Measurements from ENCODE around the gene CGN. TPM values are rescaled to one million over a fixed set of nuclear protein-coding genes. Genes with fewer than 3 reads are reported as not detected.

CGN gene, protein sequence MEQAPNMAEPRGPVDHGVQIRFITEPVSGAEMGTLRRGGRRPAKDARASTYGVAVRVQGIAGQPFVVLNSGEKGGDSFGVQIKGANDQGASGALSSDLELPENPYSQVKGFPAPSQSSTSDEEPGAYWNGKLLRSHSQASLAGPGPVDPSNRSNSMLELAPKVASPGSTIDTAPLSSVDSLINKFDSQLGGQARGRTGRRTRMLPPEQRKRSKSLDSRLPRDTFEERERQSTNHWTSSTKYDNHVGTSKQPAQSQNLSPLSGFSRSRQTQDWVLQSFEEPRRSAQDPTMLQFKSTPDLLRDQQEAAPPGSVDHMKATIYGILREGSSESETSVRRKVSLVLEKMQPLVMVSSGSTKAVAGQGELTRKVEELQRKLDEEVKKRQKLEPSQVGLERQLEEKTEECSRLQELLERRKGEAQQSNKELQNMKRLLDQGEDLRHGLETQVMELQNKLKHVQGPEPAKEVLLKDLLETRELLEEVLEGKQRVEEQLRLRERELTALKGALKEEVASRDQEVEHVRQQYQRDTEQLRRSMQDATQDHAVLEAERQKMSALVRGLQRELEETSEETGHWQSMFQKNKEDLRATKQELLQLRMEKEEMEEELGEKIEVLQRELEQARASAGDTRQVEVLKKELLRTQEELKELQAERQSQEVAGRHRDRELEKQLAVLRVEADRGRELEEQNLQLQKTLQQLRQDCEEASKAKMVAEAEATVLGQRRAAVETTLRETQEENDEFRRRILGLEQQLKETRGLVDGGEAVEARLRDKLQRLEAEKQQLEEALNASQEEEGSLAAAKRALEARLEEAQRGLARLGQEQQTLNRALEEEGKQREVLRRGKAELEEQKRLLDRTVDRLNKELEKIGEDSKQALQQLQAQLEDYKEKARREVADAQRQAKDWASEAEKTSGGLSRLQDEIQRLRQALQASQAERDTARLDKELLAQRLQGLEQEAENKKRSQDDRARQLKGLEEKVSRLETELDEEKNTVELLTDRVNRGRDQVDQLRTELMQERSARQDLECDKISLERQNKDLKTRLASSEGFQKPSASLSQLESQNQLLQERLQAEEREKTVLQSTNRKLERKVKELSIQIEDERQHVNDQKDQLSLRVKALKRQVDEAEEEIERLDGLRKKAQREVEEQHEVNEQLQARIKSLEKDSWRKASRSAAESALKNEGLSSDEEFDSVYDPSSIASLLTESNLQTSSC
- under 1 TPM; 0.17 to 0.28 (median 0.21) TPM for total RNA-seq (2021; fragmentation: NEBNext Ultra II Directional; extraction: Animal tissue kit (Norgen Biotek cat#: 25700))
- long read RNA-seq: 0 reads

DNA sequence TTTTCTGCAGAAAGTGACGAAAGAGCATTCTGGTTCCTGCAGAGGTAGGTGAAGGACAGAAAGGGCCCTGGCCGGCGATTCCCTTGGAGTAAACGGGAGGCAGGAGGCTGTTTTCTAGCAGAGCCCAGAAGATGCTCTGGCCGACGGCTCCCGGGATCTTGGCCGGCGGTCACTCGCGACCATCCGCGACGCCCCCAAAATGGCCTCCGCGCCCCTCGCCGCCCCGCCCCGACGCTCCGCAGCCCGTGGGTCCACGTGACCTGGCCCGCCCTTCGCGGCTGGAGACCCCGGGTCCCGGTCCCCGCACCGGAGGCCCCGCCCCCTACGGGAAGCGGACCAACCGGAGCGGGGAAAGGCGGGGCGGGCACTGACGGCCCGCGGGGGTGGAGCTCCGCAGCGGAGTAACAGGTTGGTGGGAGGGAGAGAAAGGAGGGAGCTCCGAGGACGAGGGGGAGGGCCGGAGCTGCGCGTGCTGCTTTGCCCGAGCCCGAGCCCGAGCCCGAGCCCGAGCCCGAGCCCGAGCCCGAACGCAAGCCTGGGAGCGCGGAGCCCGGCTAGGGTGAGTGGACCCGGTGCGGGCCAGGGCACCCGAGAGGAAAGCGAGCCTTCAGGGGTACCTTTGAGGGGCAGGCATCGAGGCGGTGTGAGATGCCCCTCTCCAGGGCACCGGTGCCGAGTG is at the start of gene CGN:
TSS of gene CGN (plus strand) at position 431 of the 679 bp plus-strand sequence. CDS start 7,133 bp downstream, outside the sequence.
- TF ChIP-seq, protein P1, sequence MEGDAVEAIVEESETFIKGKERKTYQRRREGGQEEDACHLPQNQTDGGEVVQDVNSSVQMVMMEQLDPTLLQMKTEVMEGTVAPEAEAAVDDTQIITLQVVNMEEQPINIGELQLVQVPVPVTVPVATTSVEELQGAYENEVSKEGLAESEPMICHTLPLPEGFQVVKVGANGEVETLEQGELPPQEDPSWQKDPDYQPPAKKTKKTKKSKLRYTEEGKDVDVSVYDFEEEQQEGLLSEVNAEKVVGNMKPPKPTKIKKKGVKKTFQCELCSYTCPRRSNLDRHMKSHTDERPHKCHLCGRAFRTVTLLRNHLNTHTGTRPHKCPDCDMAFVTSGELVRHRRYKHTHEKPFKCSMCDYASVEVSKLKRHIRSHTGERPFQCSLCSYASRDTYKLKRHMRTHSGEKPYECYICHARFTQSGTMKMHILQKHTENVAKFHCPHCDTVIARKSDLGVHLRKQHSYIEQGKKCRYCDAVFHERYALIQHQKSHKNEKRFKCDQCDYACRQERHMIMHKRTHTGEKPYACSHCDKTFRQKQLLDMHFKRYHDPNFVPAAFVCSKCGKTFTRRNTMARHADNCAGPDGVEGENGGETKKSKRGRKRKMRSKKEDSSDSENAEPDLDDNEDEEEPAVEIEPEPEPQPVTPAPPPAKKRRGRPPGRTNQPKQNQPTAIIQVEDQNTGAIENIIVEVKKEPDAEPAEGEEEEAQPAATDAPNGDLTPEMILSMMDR (IDR thresholded peaks at IDR 0.05): no peak
- Mint-ChIP-seq H3K27ac (no peak within 1 kb of the TSS), H3K4me1 (ENCODE audit: low read depth) (peaks cover 19% of the 10 kb centered on the region), H3K27me3 (ENCODE audit: insufficient read depth) (peaks cover 26% of the 10 kb centered on the region), H3K4me3 (peak within 1 kb of the TSS; percentile 81), H3K9me3 (no peaks in the 10 kb centered on the region), H3K36me3 (ENCODE audit: low read depth) (no peaks in the 10 kb centered on the region)
- DNase-seq: no peak

DNA sequence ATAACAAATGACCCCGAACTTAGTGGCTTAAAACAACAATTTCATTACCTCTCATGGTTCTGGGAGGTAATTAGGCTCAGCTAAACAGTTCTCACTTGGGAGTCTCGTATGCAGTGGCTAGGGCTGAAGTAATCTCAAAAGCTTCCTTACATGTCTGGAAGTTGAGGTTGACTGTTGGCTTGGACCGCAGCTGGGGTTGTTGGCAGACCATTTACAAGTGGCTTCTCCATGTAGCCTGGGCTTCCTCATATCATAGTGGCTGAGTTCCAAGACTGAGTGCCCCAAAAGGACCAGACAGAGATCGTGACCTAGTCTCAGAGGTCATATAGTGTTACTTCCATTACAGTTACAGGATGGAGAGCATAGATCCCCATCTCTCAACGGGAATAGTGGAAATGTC is 49.5 kb upstream of the CGN start:
- TF ChIP-seq, protein P1 (IDR thresholded peaks at IDR 0.05): no peak
- DNase-seq: no peak
- Mint-ChIP-seq H3K36me3 (ENCODE audit: low read depth) (peaks cover 5% of the 10 kb centered on the region; the same call in 1 of the 2 replicates), H3K27me3 (ENCODE audit: insufficient read depth) (peaks cover 22% of the 10 kb centered on the region), H3K9me3 (no peaks in the 10 kb centered on the region), H3K27ac (no peak overlapping the region), H3K4me1 (ENCODE audit: low read depth) (peaks cover 8% of the 10 kb centered on the region), H3K4me3 (no peak overlapping the region)

DNA sequence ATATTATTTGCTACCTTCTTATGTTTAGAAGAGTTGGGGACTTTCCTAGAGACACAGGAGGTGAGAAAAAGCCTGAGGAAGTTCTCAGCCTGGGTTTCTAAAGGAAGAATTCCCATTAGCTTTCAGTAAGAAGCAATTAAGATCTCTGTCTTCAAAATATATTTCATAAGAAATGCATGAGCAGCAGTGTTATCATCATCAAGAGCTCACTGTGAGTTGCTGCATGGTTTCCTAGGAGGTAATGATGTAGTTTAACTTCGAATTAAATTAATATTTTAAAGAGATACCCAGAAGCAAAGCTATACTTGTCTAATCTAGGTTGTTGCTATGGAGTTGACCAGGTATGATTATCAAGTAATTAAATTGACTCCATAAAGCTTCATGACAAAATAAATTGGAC is 46.2 kb upstream of the CGN start:
- H3K4me3 Mint-ChIP-seq: no peak overlapping the region
- H3K27ac Mint-ChIP-seq: no peak overlapping the region
- H3K36me3 Mint-ChIP-seq (ENCODE audit: low read depth): no peaks in the 10 kb centered on the region
- DNase-seq: no peak
- H3K4me1 Mint-ChIP-seq (ENCODE audit: low read depth): no peaks in the 10 kb centered on the region
- H3K27me3 Mint-ChIP-seq (ENCODE audit: insufficient read depth): peaks cover 27% of the 10 kb centered on the region
- TF ChIP-seq, protein P1 (IDR thresholded peaks at IDR 0.05): no peak
- no peaks in the 10 kb centered on the region for H3K9me3 Mint-ChIP-seq

DNA sequence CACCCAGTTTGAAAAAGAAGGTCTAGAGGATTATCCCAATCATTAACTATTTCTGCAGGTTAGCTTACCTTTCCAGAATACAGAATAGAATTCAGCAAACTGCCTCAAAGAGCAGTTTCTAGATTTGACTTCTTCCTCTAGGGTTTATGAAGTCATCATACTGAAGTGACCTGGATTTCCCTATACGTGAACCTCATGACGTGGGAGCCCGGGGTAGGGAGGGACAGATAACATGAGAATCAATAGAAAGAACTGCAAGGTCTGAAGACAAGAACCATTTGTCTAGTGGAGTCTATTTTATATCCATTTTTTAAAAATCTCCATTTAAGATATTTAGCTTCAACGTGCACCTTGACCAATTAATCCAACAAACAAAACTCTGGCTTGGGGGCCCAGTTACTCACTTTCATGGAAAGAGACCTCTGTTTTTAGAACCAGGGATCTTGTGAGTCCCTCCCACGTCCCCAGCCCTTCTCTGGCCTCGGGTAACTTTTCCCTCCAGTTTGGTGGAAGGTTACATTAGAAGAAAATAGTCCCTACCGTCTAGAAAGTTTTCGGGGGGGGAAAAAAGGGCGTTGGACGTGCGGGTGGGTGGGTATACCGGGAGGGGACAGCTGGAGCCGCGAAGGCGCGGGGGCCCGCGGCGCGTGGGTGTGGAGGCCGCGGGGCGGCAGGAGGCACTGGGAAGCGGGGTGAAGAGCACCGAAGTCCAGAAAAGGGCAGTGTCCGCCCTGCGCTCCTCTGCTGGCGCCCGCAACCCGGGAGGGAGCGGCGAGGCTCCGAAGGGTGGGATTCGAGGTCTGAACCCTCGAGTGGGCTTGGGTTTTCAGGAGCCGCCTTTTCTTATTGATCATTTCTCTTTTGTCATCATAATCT is 38.1 kb upstream of the CGN start:
- TF ChIP-seq, protein P1 (IDR thresholded peaks at IDR 0.05): no peak
- Mint-ChIP-seq H3K36me3 (ENCODE audit: low read depth) (no peaks in the 10 kb centered on the region), H3K4me3 (peak overlapping the region; percentile 25; the same call in 1 of the 2 replicates), H3K27me3 (ENCODE audit: insufficient read depth) (peaks cover 6% of the 10 kb centered on the region), H3K9me3 (no peaks in the 10 kb centered on the region), H3K4me1 (ENCODE audit: low read depth) (no peaks in the 10 kb centered on the region; the same call in 1 of the 2 replicates), H3K27ac (no peak overlapping the region)
- no peak for DNase-seq
